NCI-H2107 treated with DMSO at 0.1 percent for 48 hours (cell line): ENCODE data around the gene TMEM74B.
"Not testable (repeated sequence)": the region's sequence is repeated elsewhere in the genome, so short reads cannot be mapped to it uniquely, and the experiment has no call there.

Experiments
- DNase-seq: peaks from one replicate; lab custom pipeline; 2025; ENCODE audit not compliant: unreplicated experiment; lab: John Stamatoyannopoulos, UW

Gene TMEM74B

GRCh38 chr20:1184638-1185315, at the start of gene TMEM74B:
TSS of gene TMEM74B (minus strand) at chr20:1184981. CDS start at chr20:1183801, 1,180 bp downstream.
- no peak for DNase-seq

- no peak for DNase-seq
Observed at GRCh38 chr20:1232286-1233111, 47.7 kb upstream of the TMEM74B start.

GRCh38 chr20:1229541-1229940, 44.8 kb upstream of the TMEM74B start:
- DNase-seq, result no peak

GRCh38 chr20:1225783-1226654, 41.2 kb upstream of the TMEM74B start, which contains the start of gene RAD21L1:
TSS of gene RAD21L1 (plus strand) at chr20:1226044. CDS start at chr20:1228454, 2,410 bp downstream.
- no peak for DNase-seq

- DNase-seq, result no peak
Observed at GRCh38 chr20:1225263-1225782, 40.5 kb upstream of the TMEM74B start.

GRCh38 chr20:1224205-1224890, 39.6 kb upstream of the TMEM74B start:
- DNase-seq, result no peak

- not testable (repeated sequence) for DNase-seq
Observed at GRCh38 chr20:1222750-1223149, 38.0 kb upstream of the TMEM74B start.

GRCh38 chr20:1216527-1217427, 32.0 kb upstream of the TMEM74B start:
- DNase-seq, result not testable (repeated sequence)

- DNase-seq, result no peak
Observed at GRCh38 chr20:1215386-1216170, 30.8 kb upstream of the TMEM74B start.

- DNase-seq, result no peak
Observed at GRCh38 chr20:1214838-1215261, 30.1 kb upstream of the TMEM74B start.

- peak; percentile 19 for DNase-seq
Observed at GRCh38 chr20:1212607-1213396, 28.0 kb upstream of the TMEM74B start.

GRCh38 chr20:1212023-1212422, 27.2 kb upstream of the TMEM74B start:
- no peak for DNase-seq

- no peak for DNase-seq
Observed at GRCh38 chr20:1210501-1210900, 25.7 kb upstream of the TMEM74B start.

- DNase-seq, result no peak
Observed at GRCh38 chr20:1209447-1210387, 24.9 kb upstream of the TMEM74B start.

GRCh38 chr20:1207293-1207878, 22.6 kb upstream of the TMEM74B start:
- DNase-seq, result no peak
